Measurements from ENCODE around the gene ACBD4.
A peak's percentile ranks its signal among the peaks of the same experiment; 100 is the strongest.

ACBD4 gene

DNA sequence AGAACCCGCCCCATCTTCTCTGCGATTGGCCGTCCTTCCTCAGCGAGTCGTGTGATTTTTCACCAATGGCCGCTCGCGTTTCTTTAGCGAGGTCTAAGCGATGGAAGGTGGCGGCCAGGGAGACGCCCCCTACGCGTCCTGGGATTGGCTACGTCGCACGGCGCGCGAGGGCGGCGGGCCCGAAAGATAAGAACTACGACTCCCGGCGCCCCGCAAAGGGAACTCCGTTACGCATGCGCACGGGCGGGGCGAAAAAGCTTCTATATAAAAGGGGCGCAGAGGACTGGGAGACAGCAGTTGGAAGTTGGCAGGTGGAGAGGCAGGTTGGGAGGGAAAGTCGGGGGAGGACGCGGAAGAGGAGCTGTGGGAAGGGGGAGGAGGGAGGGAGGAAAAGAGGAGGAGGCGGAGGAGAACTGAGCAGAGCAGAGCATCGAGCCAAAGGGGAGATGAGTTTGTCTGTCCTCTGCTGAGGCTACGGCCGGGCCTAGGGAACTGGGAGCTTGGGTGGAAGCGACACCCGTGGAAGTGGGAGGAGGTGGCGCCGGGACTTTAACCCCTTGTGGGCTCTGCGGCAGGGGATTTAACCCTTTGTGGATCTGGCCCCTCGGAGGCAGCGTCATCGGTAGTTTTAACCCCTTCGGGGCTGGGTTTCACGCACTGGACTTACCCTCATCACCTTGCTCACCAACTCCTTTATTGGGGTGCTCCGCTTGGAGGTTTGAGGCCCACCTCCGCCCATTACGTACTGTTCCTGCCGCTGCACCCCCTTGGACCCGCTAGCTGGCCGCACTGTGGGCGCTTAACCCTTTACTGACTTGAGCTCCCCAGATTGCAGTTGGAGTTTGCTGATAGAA is 12.9 kb downstream of the ACBD4 start, which contains the start of gene HEXIM1:
Gene HEXIM1, plus strand, starts transcription at position 293 of the 854 bp plus-strand sequence. CDS start 716 bp downstream, outside the sequence.
- TF ChIP-seq EZH2 (IDR thresholded peaks at IDR 0.05), result no peak
- no peak for TF ChIP-seq FOXP2 (optimal IDR thresholded peaks at IDR 0.05; ENCODE audit: control extremely low read depth, extremely low read length, insufficient read depth)
- peak; percentile 100 for TF ChIP-seq POLR2AphosphoS5 (IDR thresholded peaks at IDR 0.05; ENCODE audit: borderline replicate concordance, low read depth, low read length)
- Histone ChIP-seq H3K9me3 (ENCODE audit: low read depth, low read length) (no peaks in the 10 kb centered on the region), H3K36me3 (ENCODE audit: insufficient read depth, low read length) (no peaks in the 10 kb centered on the region), H3K9ac (ENCODE audit: insufficient read length) (peak within 1 kb of the TSS; percentile 100), H3K27ac (peak within 1 kb of the TSS; percentile 100), H3K4me3 (peak within 1 kb of the TSS; percentile 97)
- DNase-seq (ENCODE audit: low read depth, low spot score), result peak; percentile 98

DNA sequence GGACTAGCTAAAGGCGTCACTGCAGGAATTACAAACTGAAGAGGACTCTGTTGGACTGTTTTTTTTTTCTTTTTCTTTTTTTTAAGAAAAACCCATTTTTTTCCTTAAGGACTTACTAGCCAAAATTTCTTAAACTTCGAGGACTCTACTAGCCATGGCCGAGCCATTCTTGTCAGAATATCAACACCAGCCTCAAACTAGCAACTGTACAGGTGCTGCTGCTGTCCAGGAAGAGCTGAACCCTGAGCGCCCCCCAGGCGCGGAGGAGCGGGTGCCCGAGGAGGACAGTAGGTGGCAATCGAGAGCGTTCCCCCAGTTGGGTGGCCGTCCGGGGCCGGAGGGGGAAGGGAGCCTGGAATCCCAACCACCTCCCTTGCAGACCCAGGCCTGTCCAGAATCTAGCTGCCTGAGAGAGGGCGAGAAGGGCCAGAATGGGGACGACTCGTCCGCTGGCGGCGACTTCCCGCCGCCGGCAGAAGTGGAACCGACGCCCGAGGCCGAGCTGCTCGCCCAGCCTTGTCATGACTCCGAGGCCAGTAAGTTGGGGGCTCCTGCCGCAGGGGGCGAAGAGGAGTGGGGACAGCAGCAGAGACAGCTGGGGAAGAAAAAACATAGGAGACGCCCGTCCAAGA is 13.7 kb downstream of the ACBD4 start:
- no peaks in the 10 kb centered on the region for H3K9me3 ChIP-seq (ENCODE audit: low read depth, low read length)
- no peak for DNase-seq (ENCODE audit: low read depth, low spot score)
- H3K9ac ChIP-seq (ENCODE audit: insufficient read length), result peak overlapping the region; percentile 92
- H3K4me3 ChIP-seq, result peak overlapping the region; percentile 97
- no peak for TF ChIP-seq FOXP2 (optimal IDR thresholded peaks at IDR 0.05; ENCODE audit: control extremely low read depth, extremely low read length, insufficient read depth)
- TF ChIP-seq EZH2 (IDR thresholded peaks at IDR 0.05), result no peak
- TF ChIP-seq POLR2AphosphoS5 (IDR thresholded peaks at IDR 0.05; ENCODE audit: borderline replicate concordance, low read depth, low read length), result no peak
- H3K36me3 ChIP-seq (ENCODE audit: insufficient read depth, low read length), result no peaks in the 10 kb centered on the region
- peak overlapping the region; percentile 87 for H3K27ac ChIP-seq

DNA sequence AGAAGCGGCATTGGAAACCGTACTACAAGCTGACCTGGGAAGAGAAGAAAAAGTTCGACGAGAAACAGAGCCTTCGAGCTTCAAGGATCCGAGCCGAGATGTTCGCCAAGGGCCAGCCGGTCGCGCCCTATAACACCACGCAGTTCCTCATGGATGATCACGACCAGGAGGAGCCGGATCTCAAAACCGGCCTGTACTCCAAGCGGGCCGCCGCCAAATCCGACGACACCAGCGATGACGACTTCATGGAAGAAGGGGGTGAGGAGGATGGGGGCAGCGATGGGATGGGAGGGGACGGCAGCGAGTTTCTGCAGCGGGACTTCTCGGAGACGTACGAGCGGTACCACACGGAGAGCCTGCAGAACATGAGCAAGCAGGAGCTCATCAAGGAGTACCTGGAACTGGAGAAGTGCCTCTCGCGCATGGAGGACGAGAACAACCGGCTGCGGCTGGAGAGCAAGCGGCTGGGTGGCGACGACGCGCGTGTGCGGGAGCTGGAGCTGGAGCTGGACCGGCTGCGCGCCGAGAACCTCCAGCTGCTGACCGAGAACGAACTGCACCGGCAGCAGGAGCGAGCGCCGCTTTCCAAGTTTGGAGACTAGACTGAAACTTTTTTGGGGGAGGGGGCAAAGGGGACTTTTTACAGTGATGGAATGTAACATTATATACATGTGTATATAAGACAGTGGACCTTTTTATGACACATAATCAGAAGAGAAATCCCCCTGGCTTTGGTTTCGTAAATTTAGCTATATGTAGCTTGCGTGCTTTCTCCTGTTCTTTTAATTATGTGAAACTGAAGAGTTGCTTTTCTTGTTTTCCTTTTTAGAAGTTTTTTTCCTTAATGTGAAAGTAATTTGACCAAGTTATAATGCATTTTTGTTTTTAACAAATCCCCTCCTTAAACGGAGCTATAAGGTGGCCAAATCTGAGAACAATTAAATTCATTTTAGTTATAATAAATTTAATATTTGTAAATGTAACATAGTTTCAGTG is 14.5 kb downstream of the ACBD4 start:
- H3K4me3 ChIP-seq, result peak overlapping the region; percentile 97
- no peak for DNase-seq (ENCODE audit: low read depth, low spot score)
- no peak for TF ChIP-seq EZH2 (IDR thresholded peaks at IDR 0.05)
- TF ChIP-seq POLR2AphosphoS5 (IDR thresholded peaks at IDR 0.05; ENCODE audit: borderline replicate concordance, low read depth, low read length), result no peak; the same call in 1 of the 2 replicates
- no peak for TF ChIP-seq FOXP2 (optimal IDR thresholded peaks at IDR 0.05; ENCODE audit: control extremely low read depth, extremely low read length, insufficient read depth)
- H3K9me3 ChIP-seq (ENCODE audit: low read depth, low read length), result no peaks in the 10 kb centered on the region
- peak overlapping the region; percentile 87 for H3K27ac ChIP-seq
- peak overlapping the region; percentile 92 for H3K9ac ChIP-seq (ENCODE audit: insufficient read length)
- H3K36me3 ChIP-seq (ENCODE audit: insufficient read depth, low read length), result no peaks in the 10 kb centered on the region

DNA sequence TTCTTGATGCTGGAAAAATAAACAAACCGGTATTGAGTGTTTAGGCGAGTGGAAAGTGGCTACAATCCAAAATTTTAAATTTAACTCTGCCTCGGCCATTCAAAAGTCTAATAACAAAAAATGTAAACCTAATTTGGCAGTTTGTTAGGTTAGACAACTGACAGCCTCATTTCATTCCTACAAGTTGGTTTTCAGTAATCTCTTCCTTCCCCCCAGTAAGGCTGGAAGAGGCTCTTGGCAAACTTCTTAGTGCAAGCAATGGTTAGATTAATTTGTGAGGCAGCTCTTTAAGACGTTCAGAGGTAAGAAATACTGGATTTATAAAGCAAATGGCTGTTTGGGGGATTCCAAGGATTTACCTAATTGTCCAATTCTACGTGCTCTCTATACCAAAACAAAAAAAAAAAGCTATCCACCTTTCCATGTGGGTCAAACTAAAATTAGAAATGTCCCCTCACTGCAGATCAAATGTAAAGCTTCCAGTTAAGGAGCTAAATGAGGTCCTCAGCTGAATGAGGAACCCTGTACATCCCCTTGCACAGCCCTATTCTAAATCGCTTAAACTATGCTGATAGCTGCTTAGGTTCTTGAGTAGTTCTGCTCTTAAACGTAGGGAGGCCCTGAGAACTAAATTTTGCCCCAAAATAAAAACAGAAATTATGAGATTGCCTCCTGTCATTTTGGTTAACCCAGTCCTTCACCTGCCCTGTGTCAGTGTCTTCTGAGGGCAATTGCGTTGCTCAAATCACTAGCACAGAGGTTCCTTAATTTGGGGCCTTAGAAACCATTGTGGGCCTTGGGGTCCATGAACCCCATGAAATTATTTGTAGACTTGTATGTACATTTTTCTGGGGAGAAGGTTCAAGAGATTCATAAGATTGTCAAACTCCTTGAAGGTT is 15.7 kb downstream of the ACBD4 start:
- Histone ChIP-seq H3K27ac (peak overlapping the region; percentile 83), H3K4me3 (peak overlapping the region; percentile 97), H3K36me3 (ENCODE audit: insufficient read depth, low read length) (no peaks in the 10 kb centered on the region), H3K9ac (ENCODE audit: insufficient read length) (peak overlapping the region; percentile 92), H3K9me3 (ENCODE audit: low read depth, low read length) (no peaks in the 10 kb centered on the region)
- TF ChIP-seq POLR2AphosphoS5 (IDR thresholded peaks at IDR 0.05; ENCODE audit: borderline replicate concordance, low read depth, low read length) (no peak), FOXP2 (optimal IDR thresholded peaks at IDR 0.05; ENCODE audit: control extremely low read depth, extremely low read length, insufficient read depth) (no peak)
- DNase-seq (ENCODE audit: low read depth, low spot score), result no peak

DNA sequence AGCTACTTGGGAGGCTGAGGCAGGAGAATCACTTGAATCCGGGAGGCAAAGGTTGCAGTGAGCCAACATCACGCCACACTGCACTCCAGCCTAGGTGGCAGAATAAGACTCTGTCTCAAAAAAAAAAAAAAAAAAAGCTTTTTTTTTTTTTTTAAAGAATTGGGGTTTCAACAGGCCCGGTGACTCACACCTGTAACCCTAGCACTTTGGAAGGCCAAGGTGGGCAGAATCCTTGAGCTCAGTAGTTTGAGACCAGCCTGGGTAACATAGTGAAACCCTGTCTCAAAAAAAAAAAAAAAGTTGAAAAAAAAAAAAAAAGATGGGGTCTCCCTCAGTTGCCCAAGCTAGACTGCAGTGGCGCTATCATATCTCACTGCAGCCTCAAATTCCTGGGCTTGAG is 19.5 kb downstream of the ACBD4 start:
- TF ChIP-seq EZH2 (IDR thresholded peaks at IDR 0.05) (no peak), FOXP2 (optimal IDR thresholded peaks at IDR 0.05; ENCODE audit: control extremely low read depth, extremely low read length, insufficient read depth) (no peak), POLR2AphosphoS5 (IDR thresholded peaks at IDR 0.05; ENCODE audit: borderline replicate concordance, low read depth, low read length) (no peak)

DNA sequence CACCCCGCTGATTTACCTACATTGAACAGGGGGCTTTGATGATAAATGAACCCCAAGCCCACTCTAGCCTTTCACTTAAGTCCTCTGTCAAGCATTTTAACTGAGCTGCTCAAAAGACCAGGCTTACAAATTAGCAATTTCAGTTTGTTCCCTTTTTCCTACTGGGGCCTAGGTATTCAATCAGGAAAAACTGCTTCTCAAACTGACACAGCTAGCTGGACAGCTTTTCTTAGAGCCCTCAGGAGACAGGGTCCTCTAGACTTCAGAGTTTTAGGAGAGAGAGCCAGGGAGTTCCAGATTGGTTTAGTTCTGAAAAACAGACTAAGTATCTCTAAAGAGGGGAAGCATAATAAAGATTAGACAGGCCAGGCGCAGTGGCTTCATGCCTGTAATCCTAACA is 20.0 kb downstream of the ACBD4 start:
- no peak overlapping the region for H3K4me3 ChIP-seq
- H3K36me3 ChIP-seq (ENCODE audit: insufficient read depth, low read length), result no peaks in the 10 kb centered on the region
- no peak for DNase-seq (ENCODE audit: low read depth, low spot score)
- H3K27ac ChIP-seq, result peak overlapping the region; percentile 72; the same call in 1 of the 2 replicates
- no peak for TF ChIP-seq POLR2AphosphoS5 (IDR thresholded peaks at IDR 0.05; ENCODE audit: borderline replicate concordance, low read depth, low read length)
- no peak for TF ChIP-seq FOXP2 (optimal IDR thresholded peaks at IDR 0.05; ENCODE audit: control extremely low read depth, extremely low read length, insufficient read depth)
- TF ChIP-seq EZH2 (IDR thresholded peaks at IDR 0.05), result no peak
- no peak overlapping the region for H3K9ac ChIP-seq (ENCODE audit: insufficient read length)
- no peaks in the 10 kb centered on the region for H3K9me3 ChIP-seq (ENCODE audit: low read depth, low read length)

More for the DNA sequence above, 19.5 kb downstream of the ACBD4 start:
- DNase-seq (ENCODE audit: low read depth, low spot score), result no peak
- no peak overlapping the region for H3K4me3 ChIP-seq
- no peak overlapping the region for H3K9ac ChIP-seq (ENCODE audit: insufficient read length)
- no peaks in the 10 kb centered on the region for H3K9me3 ChIP-seq (ENCODE audit: low read depth, low read length)
- no peak overlapping the region for H3K27ac ChIP-seq
- no peaks in the 10 kb centered on the region for H3K36me3 ChIP-seq (ENCODE audit: insufficient read depth, low read length)

DNA sequence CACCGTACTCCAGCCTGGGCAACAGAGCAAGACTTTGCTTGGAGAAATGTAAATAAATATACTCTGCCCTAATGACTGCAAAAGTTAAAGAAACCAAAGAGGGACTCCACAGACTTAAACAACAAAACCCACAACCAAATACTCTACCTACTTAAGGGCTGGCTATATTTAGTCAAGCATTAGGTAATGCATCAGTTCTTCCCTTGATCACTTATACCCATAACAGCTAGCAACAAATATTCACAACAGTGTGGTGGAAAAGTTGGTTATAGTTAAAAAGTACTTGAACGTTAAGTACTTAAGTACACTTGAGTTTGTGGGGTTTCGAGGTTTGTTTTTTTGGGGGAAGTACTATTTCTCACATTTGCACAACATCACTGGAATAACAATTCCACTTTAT is 20.8 kb downstream of the ACBD4 start:
- Histone ChIP-seq H3K9me3 (ENCODE audit: low read depth, low read length) (no peaks in the 10 kb centered on the region), H3K27ac (no peak overlapping the region), H3K4me3 (no peak overlapping the region), H3K36me3 (ENCODE audit: insufficient read depth, low read length) (no peaks in the 10 kb centered on the region), H3K9ac (ENCODE audit: insufficient read length) (no peak overlapping the region)
- no peak for TF ChIP-seq POLR2AphosphoS5 (IDR thresholded peaks at IDR 0.05; ENCODE audit: borderline replicate concordance, low read depth, low read length)
- DNase-seq (ENCODE audit: low read depth, low spot score), result no peak
